Islet precursor cell (in vitro differentiated cells): ENCODE measurements around the gene PSME4.

Experiments used
- DNase-seq: peaks from one replicate; pipeline ENCODE4 v3.0.0-alpha.2; 2018

PSME4 gene, protein sequence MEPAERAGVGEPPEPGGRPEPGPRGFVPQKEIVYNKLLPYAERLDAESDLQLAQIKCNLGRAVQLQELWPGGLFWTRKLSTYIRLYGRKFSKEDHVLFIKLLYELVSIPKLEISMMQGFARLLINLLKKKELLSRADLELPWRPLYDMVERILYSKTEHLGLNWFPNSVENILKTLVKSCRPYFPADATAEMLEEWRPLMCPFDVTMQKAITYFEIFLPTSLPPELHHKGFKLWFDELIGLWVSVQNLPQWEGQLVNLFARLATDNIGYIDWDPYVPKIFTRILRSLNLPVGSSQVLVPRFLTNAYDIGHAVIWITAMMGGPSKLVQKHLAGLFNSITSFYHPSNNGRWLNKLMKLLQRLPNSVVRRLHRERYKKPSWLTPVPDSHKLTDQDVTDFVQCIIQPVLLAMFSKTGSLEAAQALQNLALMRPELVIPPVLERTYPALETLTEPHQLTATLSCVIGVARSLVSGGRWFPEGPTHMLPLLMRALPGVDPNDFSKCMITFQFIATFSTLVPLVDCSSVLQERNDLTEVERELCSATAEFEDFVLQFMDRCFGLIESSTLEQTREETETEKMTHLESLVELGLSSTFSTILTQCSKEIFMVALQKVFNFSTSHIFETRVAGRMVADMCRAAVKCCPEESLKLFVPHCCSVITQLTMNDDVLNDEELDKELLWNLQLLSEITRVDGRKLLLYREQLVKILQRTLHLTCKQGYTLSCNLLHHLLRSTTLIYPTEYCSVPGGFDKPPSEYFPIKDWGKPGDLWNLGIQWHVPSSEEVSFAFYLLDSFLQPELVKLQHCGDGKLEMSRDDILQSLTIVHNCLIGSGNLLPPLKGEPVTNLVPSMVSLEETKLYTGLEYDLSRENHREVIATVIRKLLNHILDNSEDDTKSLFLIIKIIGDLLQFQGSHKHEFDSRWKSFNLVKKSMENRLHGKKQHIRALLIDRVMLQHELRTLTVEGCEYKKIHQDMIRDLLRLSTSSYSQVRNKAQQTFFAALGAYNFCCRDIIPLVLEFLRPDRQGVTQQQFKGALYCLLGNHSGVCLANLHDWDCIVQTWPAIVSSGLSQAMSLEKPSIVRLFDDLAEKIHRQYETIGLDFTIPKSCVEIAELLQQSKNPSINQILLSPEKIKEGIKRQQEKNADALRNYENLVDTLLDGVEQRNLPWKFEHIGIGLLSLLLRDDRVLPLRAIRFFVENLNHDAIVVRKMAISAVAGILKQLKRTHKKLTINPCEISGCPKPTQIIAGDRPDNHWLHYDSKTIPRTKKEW (N-terminal part only)

DNA sequence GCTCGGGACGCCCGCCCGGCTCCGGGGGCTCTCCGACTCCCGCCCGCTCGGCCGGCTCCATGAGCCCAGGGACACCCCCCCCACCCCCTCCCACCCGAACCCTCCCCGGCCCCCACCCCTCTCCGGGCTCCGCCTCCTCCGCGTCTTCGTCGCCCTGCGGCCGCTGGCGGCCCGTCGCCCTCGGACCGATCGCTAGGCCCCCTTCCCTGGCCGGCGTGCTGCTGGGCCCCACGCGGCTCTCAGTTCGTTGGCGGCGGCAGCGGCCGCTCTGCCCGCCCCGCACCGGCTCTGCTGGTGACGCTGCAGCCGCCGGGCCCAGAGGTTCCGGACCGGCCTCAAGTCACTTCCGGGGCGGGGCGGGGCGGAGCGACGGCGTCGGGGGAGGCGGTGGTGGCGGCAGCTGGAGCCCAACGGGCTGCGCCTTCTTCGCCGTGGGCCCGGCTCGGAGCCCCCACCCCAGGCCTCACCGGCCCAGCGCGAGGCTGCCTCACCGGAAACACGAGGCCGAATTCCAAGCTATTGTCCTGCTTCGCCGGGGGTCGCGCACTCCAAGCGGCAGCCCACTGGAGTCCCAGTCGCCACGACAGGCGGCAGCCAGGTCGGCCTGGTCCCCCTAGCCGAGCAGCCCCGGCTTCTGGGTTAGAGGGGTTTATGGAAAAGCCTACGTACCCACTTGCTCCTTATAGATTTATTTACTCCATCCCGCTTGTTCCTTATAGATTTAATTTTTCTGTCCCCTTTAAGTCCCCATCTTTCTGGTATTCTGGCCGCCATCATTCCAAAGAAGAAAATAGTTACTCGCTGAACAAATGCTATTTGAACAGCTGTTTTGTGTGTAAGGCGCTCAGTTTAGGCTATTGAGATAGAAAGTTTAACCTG lies at the start of gene PSME4:
Gene PSME4, minus strand, starts transcription at position 270 of the 879 bp plus-strand sequence. Its CDS starts 209 bp downstream, at position 61.
- DNase-seq: peak; percentile 97

DNA sequence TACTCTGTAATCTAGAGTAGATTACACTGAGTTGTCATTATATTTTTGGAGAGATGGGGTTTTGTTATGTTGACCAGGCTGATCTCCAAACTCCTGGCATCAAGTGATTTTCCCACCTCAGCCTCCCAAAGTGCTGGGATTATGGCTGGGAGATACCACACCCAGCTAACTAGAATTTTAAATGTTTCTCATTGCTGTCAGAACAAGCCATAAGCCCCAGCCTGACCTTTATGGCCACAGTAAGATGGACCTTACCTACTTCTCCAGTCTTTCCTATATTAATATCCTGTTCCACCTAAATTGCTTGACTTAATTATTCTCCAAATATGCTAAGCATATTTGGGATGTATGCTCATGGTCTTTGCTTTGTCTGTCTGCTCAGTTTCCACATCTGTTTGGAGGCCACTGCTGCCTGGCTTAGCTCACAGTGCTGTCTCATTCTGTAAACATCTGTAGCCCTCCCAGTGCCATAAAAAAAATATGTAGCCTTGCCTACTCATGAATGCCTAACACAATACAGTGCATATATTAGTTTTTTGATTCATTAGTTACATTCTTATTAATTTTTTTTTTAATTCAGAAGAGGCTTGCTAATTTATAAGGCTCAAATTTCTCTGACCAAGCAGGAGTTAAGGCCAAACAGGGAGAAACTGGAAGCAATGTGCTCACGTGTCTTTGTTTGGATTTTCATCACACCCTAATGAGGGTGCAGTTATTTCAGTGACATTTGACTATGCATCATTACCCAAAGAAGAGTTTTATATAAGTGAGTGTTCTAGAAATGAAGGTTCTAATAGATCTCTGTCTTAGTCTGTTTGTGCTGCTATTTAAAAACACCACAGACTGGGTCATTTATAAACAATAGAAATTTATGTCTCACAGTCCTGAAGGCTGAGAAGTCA lies 45.3 kb upstream of the PSME4 start:
- DNase-seq: no peak

DNA sequence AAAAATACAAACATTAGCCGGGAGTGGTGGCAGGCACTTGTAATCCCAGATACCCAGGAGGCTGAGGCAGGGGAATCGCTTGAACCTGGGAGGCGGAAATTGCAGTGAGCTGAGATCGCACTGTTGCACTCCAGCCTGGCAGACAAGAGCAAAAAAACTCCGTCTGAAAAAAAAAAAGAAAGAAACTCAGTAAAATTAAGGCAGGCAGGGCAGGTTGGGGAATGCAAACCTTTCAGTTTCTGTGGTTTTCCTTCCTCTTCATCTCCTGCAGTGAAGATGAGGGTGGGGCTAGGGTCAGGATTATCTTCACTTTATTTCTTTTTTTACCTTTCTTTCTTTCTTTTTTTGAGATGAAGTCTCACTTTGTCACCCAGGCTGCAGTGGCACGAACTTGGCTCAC lies 43.2 kb upstream of the PSME4 start:
- no peak for DNase-seq

DNA sequence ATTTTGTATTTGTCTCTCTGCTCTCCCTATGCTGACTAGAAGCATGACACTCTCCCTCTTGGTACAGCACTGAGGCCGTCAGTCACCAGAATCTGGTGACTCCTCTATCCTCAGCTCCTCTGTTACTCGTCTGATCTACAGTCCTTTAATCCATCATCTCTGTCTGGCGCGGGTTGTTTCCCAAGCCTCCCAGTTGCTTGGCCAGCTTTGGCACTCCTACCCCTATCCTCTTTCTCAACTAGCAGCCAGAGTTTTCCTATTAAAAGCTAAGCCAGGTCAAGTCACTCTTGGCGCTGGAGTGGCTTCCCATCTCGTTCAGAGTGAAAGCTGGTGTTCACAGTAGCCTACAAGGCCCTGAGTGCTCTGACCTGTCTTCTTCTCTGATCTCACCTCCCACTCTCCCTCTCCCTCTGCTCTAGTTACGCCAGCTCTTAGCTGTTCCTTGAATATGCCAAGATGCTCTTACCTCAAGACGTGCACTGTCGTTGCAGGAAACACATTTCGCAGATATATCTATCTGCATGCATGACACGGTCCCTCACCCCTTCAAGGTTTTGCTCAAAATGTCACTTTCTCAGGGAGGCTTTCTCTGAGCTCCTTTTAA lies 41.8 kb upstream of the PSME4 start:
- no peak for DNase-seq

DNA sequence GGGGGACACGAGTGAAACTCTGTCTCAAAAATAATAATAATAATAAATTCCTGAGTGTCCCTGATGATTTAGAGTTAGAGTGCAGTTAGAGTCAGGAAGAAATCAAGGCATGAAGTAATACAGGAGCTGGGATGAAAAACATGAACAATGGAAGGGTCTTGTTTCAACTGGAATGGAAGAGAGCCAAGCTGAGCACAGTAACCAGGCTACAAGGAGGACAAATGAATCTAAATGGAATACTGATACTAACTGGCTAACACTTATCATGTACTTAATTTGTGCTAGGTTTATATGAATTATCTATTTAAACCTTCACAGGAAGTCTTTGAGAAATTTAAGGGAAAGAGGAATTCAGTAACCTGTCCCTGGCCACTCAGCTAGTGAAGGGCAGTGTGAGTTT lies 38.8 kb upstream of the PSME4 start:
- DNase-seq: no peak

DNA sequence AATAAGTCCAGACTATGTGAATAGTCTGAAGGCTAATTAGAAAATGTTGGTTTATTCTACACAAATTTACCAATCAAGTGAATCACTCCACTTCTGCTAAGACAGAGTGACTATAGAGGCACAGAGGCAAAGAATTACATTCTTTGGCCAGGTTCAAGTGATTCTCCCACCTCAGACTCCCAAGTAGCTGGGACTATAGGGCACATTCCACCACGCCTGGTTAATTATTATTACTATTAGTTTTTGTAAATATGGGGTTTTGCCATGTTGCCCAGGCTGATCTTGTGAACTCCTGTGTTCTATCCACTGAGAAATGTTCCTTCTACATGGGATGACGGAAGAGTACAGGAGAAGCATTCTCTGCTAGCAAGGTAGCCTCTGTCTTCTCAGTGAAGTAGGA lies 37.6 kb upstream of the PSME4 start:
- DNase-seq: no peak

DNA sequence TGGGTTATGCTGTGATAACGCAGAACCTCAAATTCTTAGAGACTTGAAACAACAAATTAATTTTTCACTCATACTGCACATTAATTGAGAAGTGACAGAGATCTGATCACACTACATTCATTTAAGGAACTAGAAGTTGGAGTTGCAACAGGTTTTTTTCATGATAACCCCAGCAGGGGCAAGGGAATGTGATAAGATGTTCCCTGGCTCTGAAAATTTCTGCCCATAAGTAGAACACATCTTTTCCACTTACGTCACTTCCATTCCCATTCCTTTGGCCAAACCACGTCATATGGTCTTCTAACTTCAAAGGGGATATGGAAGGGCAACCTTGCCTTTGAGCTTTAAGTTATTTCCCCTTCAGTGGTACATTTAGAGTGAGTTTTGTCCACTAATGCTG lies 29.7 kb upstream of the PSME4 start:
- no peak for DNase-seq

DNA sequence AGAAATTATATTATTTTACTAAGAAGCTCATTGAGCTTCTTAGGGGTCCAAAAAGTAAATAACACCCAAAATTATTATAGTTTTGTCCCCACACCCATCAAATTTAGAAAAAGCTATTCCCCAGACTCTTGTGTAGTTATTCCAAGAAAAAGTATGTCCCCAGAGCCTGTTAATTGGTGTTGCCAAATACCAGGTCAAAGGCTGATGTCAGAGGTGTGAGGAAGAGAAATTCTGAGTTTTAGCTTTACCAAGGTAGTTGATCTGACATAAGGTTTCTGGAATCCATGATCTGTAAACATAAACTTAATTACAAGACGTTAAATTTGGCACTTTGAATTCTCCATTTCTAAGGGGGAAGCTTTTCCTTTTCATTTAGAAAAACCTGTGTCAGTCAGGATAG lies 29.3 kb upstream of the PSME4 start:
- DNase-seq: no peak

DNA sequence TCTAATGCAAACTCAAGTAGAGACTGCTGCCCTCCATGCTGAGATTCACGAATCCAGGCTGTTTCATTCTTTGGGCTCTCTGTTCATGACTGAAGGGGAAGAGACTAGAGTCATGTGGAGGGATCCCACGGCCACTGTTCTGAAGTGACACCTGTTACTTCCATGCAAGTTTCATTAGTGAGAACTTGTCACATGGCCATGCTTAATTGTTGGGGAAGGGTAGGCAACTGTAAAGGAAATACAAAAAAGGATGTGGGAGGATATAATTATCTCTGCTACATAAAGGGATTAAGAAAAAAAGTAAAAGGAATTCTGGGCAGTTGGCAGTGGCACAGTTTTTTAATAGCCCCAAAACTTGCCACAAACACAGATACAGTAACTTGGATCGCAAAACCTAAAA lies 28.0 kb upstream of the PSME4 start:
- DNase-seq: no peak

DNA sequence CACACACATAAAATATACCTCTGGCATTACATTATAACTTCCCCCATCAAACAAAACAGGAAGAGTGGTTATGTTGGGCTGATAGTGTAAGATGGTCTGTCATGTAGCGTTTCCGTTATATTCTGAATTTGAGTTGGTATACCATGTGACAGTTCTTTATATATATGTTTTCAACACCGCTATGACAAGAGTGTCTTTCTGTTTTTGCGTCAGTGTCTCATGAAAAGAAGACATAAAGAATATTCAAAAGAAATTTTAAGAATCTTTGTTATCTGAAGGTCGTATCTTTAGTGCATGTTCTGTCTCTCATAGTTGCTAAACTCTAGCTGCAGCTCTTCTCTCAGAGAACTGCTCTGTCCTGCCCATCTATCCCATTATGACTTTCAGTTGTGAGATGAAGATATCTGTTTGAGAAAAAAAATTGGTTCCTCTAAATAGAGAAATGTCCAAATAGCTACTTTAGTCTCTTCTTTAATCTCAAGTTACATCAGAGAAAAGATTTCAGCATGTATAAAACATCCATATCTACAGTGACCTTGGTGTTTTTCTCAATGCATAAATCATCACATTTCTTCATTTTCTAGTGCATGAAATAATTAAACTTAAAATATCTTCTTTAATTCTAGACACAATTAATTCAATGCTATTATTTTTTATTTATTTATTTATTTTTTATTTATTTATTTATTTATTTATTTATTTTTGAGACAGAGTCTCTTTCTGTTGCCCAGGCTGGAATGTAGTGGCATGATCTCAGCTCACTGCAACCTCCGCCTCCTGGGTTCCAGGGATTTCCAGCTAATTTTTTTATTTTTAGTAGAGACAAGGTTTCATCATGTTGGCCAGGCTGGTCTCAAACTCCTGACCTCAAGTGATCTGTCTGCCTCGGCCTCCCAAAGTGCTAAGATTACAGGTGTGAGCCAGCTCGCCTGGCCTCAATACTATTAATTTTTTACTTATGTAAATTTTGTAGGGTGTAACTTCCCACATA lies 24.3 kb upstream of the PSME4 start:
- no peak for DNase-seq

DNA sequence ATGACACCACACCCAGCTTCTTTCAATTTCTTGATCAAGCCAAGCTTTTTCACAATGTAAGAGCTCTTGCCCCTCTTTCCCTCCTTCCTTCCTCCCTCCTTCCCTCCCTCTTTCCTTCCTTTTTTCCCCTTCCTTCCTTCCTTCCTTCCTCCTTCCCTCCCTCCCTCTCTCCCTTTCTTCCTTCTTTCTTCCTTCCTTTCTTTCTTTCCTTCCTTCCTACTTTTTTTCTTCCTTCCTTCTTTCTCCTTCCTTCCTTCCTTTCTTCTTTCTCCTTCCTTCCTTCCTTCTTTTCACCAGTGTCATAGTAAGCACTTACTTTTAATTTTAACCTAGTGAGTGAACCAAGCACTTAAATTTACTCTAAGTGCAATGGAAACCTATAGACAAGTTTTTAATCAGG lies 21.2 kb upstream of the PSME4 start:
- no peak for DNase-seq

DNA sequence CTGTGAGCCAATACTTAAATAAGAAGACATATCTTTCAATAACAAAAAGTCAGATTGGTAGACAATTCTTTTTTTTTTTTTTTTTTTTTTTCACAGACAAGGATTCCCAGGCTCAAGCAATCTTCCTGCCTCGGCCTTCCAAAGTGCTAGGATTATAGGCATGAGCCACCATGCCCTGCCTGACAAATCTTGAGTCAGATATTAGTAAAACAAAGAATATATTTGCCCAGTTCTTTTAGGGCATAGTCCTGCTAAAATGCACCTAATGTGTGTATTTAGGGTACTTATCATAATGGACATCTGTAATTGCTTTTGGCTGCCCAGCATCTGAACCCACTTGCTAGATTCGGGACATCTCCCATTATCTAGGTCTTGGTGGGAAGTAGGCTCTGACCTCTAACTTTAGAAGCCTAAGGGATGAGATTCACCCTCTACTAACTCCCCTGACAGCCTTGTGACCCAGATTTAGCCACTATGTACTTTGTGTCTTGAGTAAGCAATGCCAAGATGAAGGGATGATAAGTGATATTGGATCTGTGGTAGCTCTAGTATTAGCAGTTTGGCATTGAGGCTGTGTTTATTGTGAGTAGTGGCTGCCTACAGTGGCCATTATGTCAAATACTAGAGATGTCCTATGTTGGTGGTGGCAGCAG lies 18.5 kb upstream of the PSME4 start:
- DNase-seq: no peak

DNA sequence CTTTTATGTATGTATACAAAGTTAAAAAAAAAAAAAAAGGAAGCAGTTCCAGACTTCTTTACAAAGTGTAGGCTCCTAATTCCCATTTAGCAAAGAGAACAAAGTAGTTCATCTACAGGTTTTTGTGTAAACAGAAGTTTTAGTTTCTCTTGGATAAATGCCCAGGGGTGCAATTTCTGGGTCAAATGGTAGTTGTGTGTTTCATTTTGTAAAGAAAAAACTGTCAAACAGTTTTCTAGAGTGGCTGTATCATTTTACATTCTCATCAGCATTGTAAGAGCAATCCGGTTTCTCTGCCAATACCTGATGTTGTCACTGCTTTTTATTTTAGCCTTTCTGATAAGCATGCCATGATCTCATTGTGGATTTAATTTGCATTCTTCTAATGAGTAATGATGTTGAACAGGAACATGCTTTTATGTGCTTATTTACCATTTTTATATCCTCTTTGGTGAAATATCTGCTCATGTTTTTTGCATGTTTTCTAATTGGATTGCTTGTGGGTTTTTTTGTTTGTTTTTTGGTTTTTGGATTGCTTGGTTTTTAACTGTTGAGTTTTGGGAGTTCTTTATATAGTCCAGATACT lies 16.6 kb upstream of the PSME4 start:
- no peak for DNase-seq

DNA sequence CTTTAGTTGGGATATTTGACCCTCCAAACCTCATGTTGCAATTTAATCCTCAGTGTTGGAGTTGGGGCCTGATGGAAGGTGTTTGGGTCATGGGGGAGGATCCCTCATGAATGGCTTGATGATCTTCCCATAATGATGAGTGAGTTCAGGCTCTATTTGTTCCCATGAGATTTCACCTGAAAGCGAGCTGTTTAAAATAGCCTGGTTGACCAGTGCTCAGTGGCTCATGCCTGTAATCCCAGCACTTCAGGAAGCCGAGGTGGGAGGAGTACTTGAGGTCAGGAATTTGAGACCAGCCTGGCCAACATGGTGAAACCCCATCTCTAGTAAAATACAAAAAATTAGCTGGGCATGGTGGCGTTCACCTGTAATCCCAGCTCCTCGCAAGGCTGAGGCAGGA lies 14.9 kb upstream of the PSME4 start:
- DNase-seq: no peak

DNA sequence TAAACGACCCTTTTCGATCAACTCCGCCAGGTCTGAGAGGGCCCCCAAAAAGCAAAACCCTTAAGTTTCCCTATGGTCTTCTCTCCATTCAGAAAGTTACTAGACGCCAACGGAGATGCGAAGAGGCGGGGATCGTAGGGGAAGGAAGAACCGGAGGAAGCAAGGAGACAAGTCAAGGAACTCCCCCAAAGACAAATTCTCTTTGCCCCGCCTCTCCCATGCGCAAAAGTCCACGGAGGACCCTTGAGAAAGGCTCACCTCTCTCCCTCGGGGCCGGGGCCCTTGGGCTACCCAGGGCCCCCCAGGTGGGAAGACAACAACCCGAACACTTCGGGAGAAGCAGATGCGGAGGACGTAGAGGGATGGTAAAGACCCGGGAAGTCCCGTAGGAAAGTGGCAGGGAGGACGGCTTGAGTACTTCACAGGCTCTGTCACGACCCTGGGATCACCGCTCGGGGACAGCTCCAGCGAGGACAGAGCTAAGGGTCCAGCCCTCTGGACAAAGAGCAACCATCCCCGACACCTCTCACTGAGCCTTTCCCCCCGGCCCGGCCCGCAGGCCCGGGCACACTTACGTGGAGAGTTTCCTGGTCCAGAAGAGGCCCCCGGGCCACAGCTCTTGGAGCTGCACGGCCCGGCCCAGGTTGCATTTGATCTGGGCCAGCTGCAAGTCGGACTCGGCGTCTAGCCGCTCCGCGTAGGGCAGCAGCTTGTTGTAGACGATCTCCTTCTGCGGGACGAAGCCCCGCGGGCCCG lies 647 bp downstream of the PSME4 start:
- DNase-seq: peak; percentile 76

DNA sequence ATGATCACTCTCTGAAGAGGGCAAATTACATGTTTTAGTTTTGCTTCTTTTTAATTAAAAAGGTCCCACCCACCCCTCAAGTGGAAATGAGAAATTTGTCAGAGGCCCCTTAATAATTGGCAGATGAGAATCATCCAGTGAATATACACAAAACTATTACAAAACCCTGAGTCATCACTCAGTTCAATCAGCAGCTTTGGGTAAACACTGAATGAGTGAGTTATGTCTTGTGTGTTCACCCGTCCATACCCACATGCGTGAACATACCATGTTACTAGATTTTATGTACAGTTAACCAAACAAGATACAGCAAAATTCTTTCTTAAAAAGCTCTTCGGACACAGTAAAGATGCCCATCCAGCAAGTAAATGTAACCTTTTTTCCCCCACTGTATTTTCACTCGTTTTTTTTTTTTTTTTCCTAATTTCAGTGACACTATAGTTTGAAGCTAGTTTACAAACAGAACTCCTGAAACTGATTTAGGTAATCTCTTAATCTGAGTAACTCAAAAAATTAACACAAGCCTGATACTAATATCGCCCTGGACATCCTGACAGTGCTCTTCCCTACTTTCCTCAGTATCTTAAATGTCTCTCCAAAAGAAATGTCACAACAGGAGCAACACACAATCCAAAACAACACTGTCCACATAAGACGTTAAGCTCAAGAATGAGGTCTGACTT lies 1.4 kb downstream of the PSME4 start:
- no peak for DNase-seq
